ENCODE results near the gene RNF123.
"Not testable (repeated sequence)": the region's sequence is repeated elsewhere in the genome, so short reads cannot be mapped to it uniquely, and the experiment has no call there.

Gene RNF123

GRCh38 chr3:49681232-49681522, 8.2 kb upstream of the RNF123 start:
- DNase-seq (ENCODE audit: low read depth): no peak

GRCh38 chr3:49681543-49681942, 7.8 kb upstream of the RNF123 start:
- DNase-seq (ENCODE audit: low read depth): no peak

GRCh38 chr3:49683162-49683561, 6.2 kb upstream of the RNF123 start:
- DNase-seq (ENCODE audit: low read depth): no peak

GRCh38 chr3:49684453-49684852, 4.9 kb upstream of the RNF123 start:
- DNase-seq (ENCODE audit: low read depth): not testable (repeated sequence)

- not testable (repeated sequence) for DNase-seq (ENCODE audit: low read depth)
These were observed 4.3 kb upstream of the RNF123 start for GRCh38 chr3:49685103-49685502.

- DNase-seq (ENCODE audit: low read depth): not testable (repeated sequence)
These were observed 3.5 kb upstream of the RNF123 start for GRCh38 chr3:49685846-49686245.

- DNase-seq (ENCODE audit: low read depth): not testable (repeated sequence)
These were observed 3.0 kb upstream of the RNF123 start for GRCh38 chr3:49686346-49686745.

GRCh38 chr3:49686769-49687423, 2.5 kb upstream of the RNF123 start:
- DNase-seq (ENCODE audit: low read depth): not testable (repeated sequence)

GRCh38 chr3:49687424-49687795, 1.9 kb upstream of the RNF123 start:
- DNase-seq (ENCODE audit: low read depth): not testable (repeated sequence)

GRCh38 chr3:49688338-49689045, 865 bp upstream of the RNF123 start:
- not testable (repeated sequence) for DNase-seq (ENCODE audit: low read depth)

- not testable (repeated sequence) for DNase-seq (ENCODE audit: low read depth)
These were observed 709 bp downstream of the RNF123 start for GRCh38 chr3:49689908-49690624.

GRCh38 chr3:49690856-49691255, 1.5 kb downstream of the RNF123 start:
- not testable (repeated sequence) for DNase-seq (ENCODE audit: low read depth)

GRCh38 chr3:49691481-49691880, 2.1 kb downstream of the RNF123 start:
- DNase-seq (ENCODE audit: low read depth): not testable (repeated sequence)

GRCh38 chr3:49694409-49695070, 5.2 kb downstream of the RNF123 start:
- DNase-seq (ENCODE audit: low read depth): not testable (repeated sequence)

- DNase-seq (ENCODE audit: low read depth): not testable (repeated sequence)
These were observed 6.1 kb downstream of the RNF123 start for GRCh38 chr3:49695350-49696015.

GRCh38 chr3:49699281-49699979, 10.1 kb downstream of the RNF123 start:
- DNase-seq (ENCODE audit: low read depth): no peak

- no peak for DNase-seq (ENCODE audit: low read depth)
These were observed 10.7 kb downstream of the RNF123 start for GRCh38 chr3:49700014-49700413.

GRCh38 chr3:49700453-49701128, 11.2 kb downstream of the RNF123 start:
- DNase-seq (ENCODE audit: low read depth): no peak

- no peak for DNase-seq (ENCODE audit: low read depth)
These were observed 12.2 kb downstream of the RNF123 start for GRCh38 chr3:49701388-49702077.

GRCh38 chr3:49702672-49703071, 13.3 kb downstream of the RNF123 start:
- no peak for DNase-seq (ENCODE audit: low read depth)
